Naive thymus-derived CD4-positive, alpha-beta T cell (primary cell): Measurements from ENCODE around the gene FN1. TPM values are rescaled to one million over a fixed set of nuclear protein-coding genes. Genes with fewer than 3 reads are reported as not detected.
A peak's percentile ranks its signal among the peaks of the same experiment; 100 is the strongest.
"Not testable (repeated sequence)": the region's sequence is repeated elsewhere in the genome, so short reads cannot be mapped to it uniquely, and the experiment has no call there.

Experiments used
- ATAC-seq: fragments of 150-1000 bp; cut with Tn5 transposase; 2 replicates; pipeline ENCODE4 v1.10.0; 2021; ENCODE audit warnings: mild to moderate bottlenecking, moderate library complexity
- CTCF ChIA-PET: fragments of 350-600 bp; sonication (Branson Sonifier 250); formaldehyde crosslinking; loops from one replicate; lab custom pipeline; 2021; ENCODE audit warnings: antibody characterized with exemption; lab: Charles Lee
- POLR2A ChIA-PET: fragments of 350-600 bp; sonication (Branson Sonifier 250); formaldehyde crosslinking; loops from one replicate; lab custom pipeline; 2021; ENCODE audit warnings: antibody characterized with exemption, inconsistent platforms; lab: Charles Lee
- DNase-seq, 9 donors: peaks; one replicate each; pipeline versions ENCODE4 v3.0.0 to v3.0.0-alpha.2; 2020 to 2022; ENCODE audit warnings: mixed read lengths in 1 of 9
- H3K27ac ChIP-seq: one replicate; pipeline ENCODE4 v1.7.0; 2013; ENCODE audit warnings: mild to moderate bottlenecking, low read depth, low read length, moderate library complexity
- H3K27me3 ChIP-seq, 2 donors: one replicate each; pipeline ENCODE4 v1.7.0; 2013; ENCODE audit warnings: low read length in 2 of 2, mild to moderate bottlenecking in 2 of 2, moderate library complexity in 2 of 2; ENCODE audit not compliant: control insufficient read depth in 2 of 2, insufficient read depth in 2 of 2
- H3K36me3 ChIP-seq, 3 experiments: 1 replicate in 2 of 3; 2 replicates in 1 of 3; pipeline ENCODE4 v1.7.0; 2013; ENCODE audit warnings: low read length in 3 of 3, mild to moderate bottlenecking in 3 of 3, moderate library complexity in 1 of 3; ENCODE audit not compliant: insufficient read depth in 3 of 3, control insufficient read depth in 2 of 3
- H3K4me1 ChIP-seq, 2 donors: one replicate each; pipeline ENCODE4 v1.7.0; 2013; ENCODE audit warnings: low read length in 2 of 2, mild to moderate bottlenecking in 2 of 2, moderate library complexity in 1 of 2; ENCODE audit not compliant: control insufficient read depth in 2 of 2, insufficient read depth in 2 of 2
- H3K4me3 ChIP-seq: 2 replicates; pipeline ENCODE4 v1.7.0; 2013; ENCODE audit warnings: mild to moderate bottlenecking, low read length
- H3K9me3 ChIP-seq, 3 experiments: 1 replicate in 2 of 3; 2 replicates in 1 of 3; pipeline ENCODE4 v1.7.0; 2013; ENCODE audit warnings: low read length in 3 of 3; ENCODE audit not compliant: control insufficient read depth in 2 of 3
- H3K27ac Mint-ChIP-seq, 9 donors: one replicate each; pipeline ENCODE4 v1.8.0; 2020 to 2022; ENCODE audit warnings: mixed read lengths in 9 of 9, mild to moderate bottlenecking in 8 of 9, moderate library complexity in 5 of 9, inconsistent platforms in 2 of 9
- H3K27me3 Mint-ChIP-seq, 5 donors: one replicate each; pipeline ENCODE4 v1.8.0; 2021 to 2022; ENCODE audit warnings: mixed read lengths in 5 of 5, mild to moderate bottlenecking in 1 of 5
- H3K36me3 Mint-ChIP-seq, 5 donors: one replicate each; pipeline ENCODE4 v1.8.0; 2020 to 2022; ENCODE audit warnings: mixed read lengths in 5 of 5, mild to moderate bottlenecking in 3 of 5, inconsistent platforms in 1 of 5
- H3K4me1 Mint-ChIP-seq, 7 donors: one replicate each; pipeline ENCODE4 v1.8.0; 2020 to 2022; ENCODE audit warnings: mixed read lengths in 7 of 7, mild to moderate bottlenecking in 3 of 7, inconsistent platforms in 1 of 7
- H3K4me3 Mint-ChIP-seq, 10 donors: one replicate each; pipeline ENCODE4 v1.8.0; 2020 to 2022; ENCODE audit warnings: mild to moderate bottlenecking in 10 of 10, mixed read lengths in 10 of 10, moderate library complexity in 6 of 10, inconsistent platforms in 2 of 10
- H3K9me3 Mint-ChIP-seq, 11 donors: one replicate each; pipeline ENCODE4 v1.8.0; 2020 to 2022; ENCODE audit warnings: mixed read lengths in 11 of 11, mild to moderate bottlenecking in 4 of 11, inconsistent platforms in 1 of 11, moderate library complexity in 1 of 11
- intact Hi-C, 2 donors: fragments of 100-400 bp; cut with micrococcal nuclease; formaldehyde crosslinking; loops; one replicate each; pipeline ENCODE4 v1.15.1; 2023
- polyA plus RNA-seq, 2 donors: library from polyadenylated mRNA; unstranded; fragments of 300-500 nt; fragmentation: Illumina TruSeq; gene quantifications; one replicate each; pipeline ENCODE4 v1.2.3, GENCODE V29; 2021
- total RNA-seq, 6 experiments: library from RNA in 5 of 6; stranded (reverse) in 5 of 6; gene quantifications; 1 replicate in 5 of 6; 2 replicates in 1 of 6; pipeline ENCODE4 v1.2.3 and lab custom pipeline; 2021 to 2026

The FN1 gene
- total and polyA plus RNA-seq, 7 experiments from 2014 or later, result 0.13 to 2.2 (median 0.68) TPM

- Mint-ChIP-seq H3K4me3 (no peak overlapping the region), H3K27me3 (peaks cover 11 to 43% (median 25%) of the 10 kb centered on the region in 5 donors), H3K9me3 (peaks cover 0 to 4% (median 0%) of the 10 kb centered on the region in 11 donors), H3K27ac (no peak overlapping the region), H3K4me1 (peaks cover 0 to 13% (median 0%) of the 10 kb centered on the region in 7 donors), H3K36me3 (peaks cover 0 to 4% (median 0%) of the 10 kb centered on the region in 5 donors)
- H3K4me1 ChIP-seq, result no peaks in the 10 kb centered on the region
- no peaks in the 10 kb centered on the region for H3K9me3 ChIP-seq
- intact Hi-C loops, result no loop called here
- H3K36me3 ChIP-seq, result no peaks in the 10 kb centered on the region
- no peak overlapping the region for H3K4me3 ChIP-seq
- CTCF ChIA-PET, result interaction anchor here (0.7 kb wide), 1 partner anchor 468 kb away, joined by 3 read pairs; no protein-coding TSS in a partner anchor
- ATAC-seq (no peak), DNase-seq (no peak)
- no peak overlapping the region for H3K27ac ChIP-seq
- POLR2A ChIA-PET, result no interaction called here
- H3K27me3 ChIP-seq, result no peaks in the 10 kb centered on the region
Observed at GRCh38 chr2:215413974-215414373, 21.9 kb downstream of the FN1 start.

DNA sequence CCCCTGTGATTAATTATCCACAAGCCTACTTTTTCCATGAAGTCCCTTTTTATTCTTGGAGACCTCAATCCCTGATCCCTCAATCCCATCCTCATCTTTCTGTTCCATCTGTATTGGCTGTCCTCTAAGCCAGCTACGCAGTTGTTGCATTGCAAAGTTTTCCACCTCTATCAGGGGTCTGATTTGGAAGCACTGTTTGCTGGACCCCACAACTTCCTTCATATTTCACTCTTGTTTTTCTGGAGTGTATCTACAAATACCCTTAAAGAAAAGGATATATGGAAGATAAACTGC, 22.4 kb downstream of the FN1 start:
- no peaks in the 10 kb centered on the region for H3K4me1 ChIP-seq
- Mint-ChIP-seq H3K4me1 (peaks cover 0 to 15% (median 0%) of the 10 kb centered on the region in 7 donors), H3K9me3 (peaks cover 0 to 4% (median 0%) of the 10 kb centered on the region in 11 donors), H3K4me3 (no peak overlapping the region), H3K27me3 (peaks cover 11 to 47% (median 25%) of the 10 kb centered on the region in 5 donors), H3K27ac (no peak overlapping the region), H3K36me3 (peaks cover 0 to 4% (median 0%) of the 10 kb centered on the region in 5 donors)
- no peak overlapping the region for H3K4me3 ChIP-seq
- H3K9me3 ChIP-seq, result no peaks in the 10 kb centered on the region
- no peak for ATAC-seq
- POLR2A ChIA-PET, result no interaction called here
- intact Hi-C loops, result no loop called here
- no peaks in the 10 kb centered on the region for H3K36me3 ChIP-seq
- no peaks in the 10 kb centered on the region for H3K27me3 ChIP-seq
- DNase-seq, result no peak
- no peak overlapping the region for H3K27ac ChIP-seq
- CTCF ChIA-PET, result no interaction called here

- CTCF ChIA-PET, result no interaction called here
Observed at GRCh38 chr2:215411941-215412743, 23.7 kb downstream of the FN1 start.

DNA sequence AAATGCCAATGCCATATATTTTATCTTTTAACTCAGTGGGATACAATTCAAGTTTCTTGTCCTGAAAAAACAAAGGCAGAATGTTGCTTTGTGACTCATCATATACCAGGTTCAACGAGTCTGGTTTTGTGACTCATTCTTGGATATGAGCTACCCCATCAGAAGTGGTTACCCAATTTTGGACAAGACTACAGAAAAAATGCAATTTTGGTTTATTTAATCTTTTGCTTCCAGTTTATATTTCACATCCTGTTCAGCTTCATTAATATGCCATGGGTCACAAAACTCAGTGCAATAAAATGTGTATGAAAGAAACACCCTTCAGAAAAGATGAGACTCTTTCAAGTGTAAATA, 25.0 kb downstream of the FN1 start:
- no peak overlapping the region for H3K4me3 Mint-ChIP-seq
- no peaks in the 10 kb centered on the region for H3K4me1 ChIP-seq
- DNase-seq (no peak), ATAC-seq (no peak)
- H3K27me3 ChIP-seq, result no peaks in the 10 kb centered on the region
- ChIA-PET POLR2A (no interaction called here), CTCF (interaction anchor here (0.7 kb wide), 2 partner anchors 30 to 417 kb away, joined by 3 read pairs; no protein-coding TSS in a partner anchor)
- H3K27me3 Mint-ChIP-seq, result peaks cover 11 to 50% (median 25%) of the 10 kb centered on the region in 5 donors
- H3K27ac ChIP-seq, result no peak overlapping the region
- H3K4me3 ChIP-seq, result no peak overlapping the region
- H3K9me3 Mint-ChIP-seq, result peaks cover 0 to 4% (median 0%) of the 10 kb centered on the region in 11 donors
- H3K27ac Mint-ChIP-seq, result no peak overlapping the region
- H3K36me3 ChIP-seq, result no peaks in the 10 kb centered on the region
- H3K4me1 Mint-ChIP-seq, result peaks cover 0 to 15% (median 0%) of the 10 kb centered on the region in 7 donors
- peaks cover 0 to 4% (median 0%) of the 10 kb centered on the region in 5 donors for H3K36me3 Mint-ChIP-seq
- intact Hi-C loops, result no loop called here
- H3K9me3 ChIP-seq, result no peaks in the 10 kb centered on the region

More at GRCh38 chr2:215411941-215412743, 23.7 kb downstream of the FN1 start:
- Histone ChIP-seq H3K4me1 (no peaks in the 10 kb centered on the region), H3K4me3 (no peak overlapping the region), H3K27me3 (no peaks in the 10 kb centered on the region), H3K27ac (no peak overlapping the region), H3K9me3 (no peaks in the 10 kb centered on the region), H3K36me3 (no peaks in the 10 kb centered on the region)
- peaks cover 0 to 4% (median 0%) of the 10 kb centered on the region in 11 donors for H3K9me3 Mint-ChIP-seq
- peaks cover 0 to 4% (median 0%) of the 10 kb centered on the region in 5 donors for H3K36me3 Mint-ChIP-seq
- DNase-seq (no peak), ATAC-seq (no peak)
- peaks cover 0 to 15% (median 0%) of the 10 kb centered on the region in 7 donors for H3K4me1 Mint-ChIP-seq
- H3K4me3 Mint-ChIP-seq, result no peak overlapping the region
- intact Hi-C loops, result no loop called here
- POLR2A ChIA-PET, result no interaction called here
- H3K27me3 Mint-ChIP-seq, result peaks cover 11 to 47% (median 25%) of the 10 kb centered on the region in 5 donors
- no peak overlapping the region for H3K27ac Mint-ChIP-seq

- H3K36me3 ChIP-seq, H3K27me3 ChIP-seq, H3K36me3 Mint-ChIP-seq, CTCF ChIA-PET, intact Hi-C loops, ATAC-seq, H3K4me1 ChIP-seq, DNase-seq, POLR2A ChIA-PET, H3K27ac Mint-ChIP-seq, H3K9me3 ChIP-seq, H3K9me3 Mint-ChIP-seq, H3K4me3 Mint-ChIP-seq, H3K4me3 ChIP-seq, H3K27ac ChIP-seq: not testable (repeated sequence)
- H3K4me1 Mint-ChIP-seq, result peaks cover 0 to 15% (median 0%) of the 10 kb centered on the region in 7 donors
- peaks cover 11 to 51% (median 25%) of the 10 kb centered on the region in 5 donors for H3K27me3 Mint-ChIP-seq
Observed at GRCh38 chr2:215410181-215410931, 25.5 kb downstream of the FN1 start.

- ATAC-seq, result no peak
- DNase-seq, result peak in 1 of 9 donors; percentile 28
- ChIA-PET POLR2A (no interaction called here), CTCF (interaction anchor here (0.8 kb wide), 1 partner anchor 12 kb away, joined by 5 read pairs; no protein-coding TSS in a partner anchor)
- Histone ChIP-seq H3K36me3 (no peaks in the 10 kb centered on the region), H3K4me1 (no peaks in the 10 kb centered on the region), H3K27me3 (no peaks in the 10 kb centered on the region), H3K27ac (no peak overlapping the region), H3K9me3 (no peaks in the 10 kb centered on the region), H3K4me3 (no peak overlapping the region)
- no peak overlapping the region for H3K4me3 Mint-ChIP-seq
- H3K36me3 Mint-ChIP-seq, result peaks cover 0 to 4% (median 0%) of the 10 kb centered on the region in 5 donors
- H3K27ac Mint-ChIP-seq, result peak overlapping the region in 1 of 9 donors; percentile 49
- peaks cover 8 to 48% (median 23%) of the 10 kb centered on the region in 5 donors for H3K27me3 Mint-ChIP-seq
- intact Hi-C loops, result no loop called here
- H3K9me3 Mint-ChIP-seq, result peaks cover 0 to 4% (median 0%) of the 10 kb centered on the region in 11 donors
- peaks cover 0 to 15% (median 0%) of the 10 kb centered on the region in 7 donors for H3K4me1 Mint-ChIP-seq
Observed at GRCh38 chr2:215409331-215410127, 26.3 kb downstream of the FN1 start.
